HepG2 (cell line): Measurements from ENCODE around the gene DPAGT1. TPM values are rescaled to one million over a fixed set of nuclear protein-coding genes. Genes with fewer than 3 reads are reported as not detected.

Experiments used
- BHLHE40 ChIP-seq: IDR thresholded peaks from 2 replicates; pipeline ENCODE4 v1.6.1; 2011; ENCODE audit warnings: low read length, improper control_type of control experiment
- HDAC1 ChIP-seq: sonication (generic); formaldehyde crosslinking; IDR thresholded peaks from 2 replicates; pipeline ENCODE4 v1.5.1; 2020; ENCODE audit warnings: mild to moderate bottlenecking, missing genetic modification reagents
- SMAD3 ChIP-seq: sonication (generic); formaldehyde crosslinking; IDR thresholded peaks from 2 replicates; pipeline ENCODE4 v1.4.0; 2020; ENCODE audit warnings: missing genetic modification reagents
- polyA plus RNA-seq, 8 experiments: library from polyadenylated mRNA; depleted of rRNA in 3 of 8; stranded (reverse) in 7 of 8; unstranded in 1 of 8; fragments of >200 nt; fragmentation: Illumina TruSeq in 4 of 8; extraction: Trizol in 4 of 8; gene quantifications; 2 replicates each; pipeline versions ENCODE4 v1.2.1 to v1.2.3, GENCODE V29; 2011 to 2016; ENCODE audit warnings: low read depth in 4 of 8, missing spikeins in 1 of 8, mixed read lengths in 1 of 8; ENCODE audit not compliant: insufficient read depth in 1 of 8
- total RNA-seq, 5 experiments: library from RNA; depleted of rRNA; stranded (reverse); fragments of >200 nt; fragmentation: Illumina TruSeq; extraction: Trizol; gene quantifications; 2 replicates each; pipeline ENCODE4 v1.2.3, GENCODE V29; 2016; ENCODE audit warnings: low read depth in 1 of 5
- TF ChIP-seq, protein P1 (sequence below), 2 experiments: sonication (generic) in 1 of 2; formaldehyde crosslinking in 1 of 2; IDR thresholded peaks; 2 replicates each; pipeline versions ENCODE4 v1.6.1 to v1.9.0; 2014 to 2022; ENCODE audit warnings: antibody characterized with exemption in 1 of 2, borderline replicate concordance in 1 of 2, inconsistent platforms in 1 of 2, low read depth in 1 of 2, missing genetic modification reagents in 1 of 2
- TF ChIP-seq, protein P2 (sequence below): sonication (generic); formaldehyde crosslinking; IDR thresholded peaks from 2 replicates; pipeline ENCODE4 v1.4.0; 2020; ENCODE audit warnings: missing genetic modification reagents, borderline replicate concordance
- TF ChIP-seq, protein P3 (sequence below): sonication (generic); formaldehyde crosslinking; IDR thresholded peaks from 2 replicates; pipeline ENCODE4 v1.4.0; 2020; ENCODE audit warnings: mild to moderate bottlenecking, low read depth, missing genetic modification reagents
- TF ChIP-seq, protein P4 (sequence below): sonication (generic); formaldehyde crosslinking; IDR thresholded peaks from 2 replicates; pipeline ENCODE4 v1.4.0; 2020; ENCODE audit warnings: mild to moderate bottlenecking, missing genetic modification reagents
- TF ChIP-seq, protein P5 (sequence below): sonication (generic); formaldehyde crosslinking; IDR thresholded peaks from 2 replicates; pipeline ENCODE4 v1.4.0; 2020; ENCODE audit warnings: missing genetic modification reagents, borderline replicate concordance

Gene DPAGT1
- total and polyA plus RNA-seq, 2 of the 13 experiments (the other 11 are each of a cell fraction or from before 2014, with no cell fraction given): 37.6 to 70.7 TPM

DNA sequence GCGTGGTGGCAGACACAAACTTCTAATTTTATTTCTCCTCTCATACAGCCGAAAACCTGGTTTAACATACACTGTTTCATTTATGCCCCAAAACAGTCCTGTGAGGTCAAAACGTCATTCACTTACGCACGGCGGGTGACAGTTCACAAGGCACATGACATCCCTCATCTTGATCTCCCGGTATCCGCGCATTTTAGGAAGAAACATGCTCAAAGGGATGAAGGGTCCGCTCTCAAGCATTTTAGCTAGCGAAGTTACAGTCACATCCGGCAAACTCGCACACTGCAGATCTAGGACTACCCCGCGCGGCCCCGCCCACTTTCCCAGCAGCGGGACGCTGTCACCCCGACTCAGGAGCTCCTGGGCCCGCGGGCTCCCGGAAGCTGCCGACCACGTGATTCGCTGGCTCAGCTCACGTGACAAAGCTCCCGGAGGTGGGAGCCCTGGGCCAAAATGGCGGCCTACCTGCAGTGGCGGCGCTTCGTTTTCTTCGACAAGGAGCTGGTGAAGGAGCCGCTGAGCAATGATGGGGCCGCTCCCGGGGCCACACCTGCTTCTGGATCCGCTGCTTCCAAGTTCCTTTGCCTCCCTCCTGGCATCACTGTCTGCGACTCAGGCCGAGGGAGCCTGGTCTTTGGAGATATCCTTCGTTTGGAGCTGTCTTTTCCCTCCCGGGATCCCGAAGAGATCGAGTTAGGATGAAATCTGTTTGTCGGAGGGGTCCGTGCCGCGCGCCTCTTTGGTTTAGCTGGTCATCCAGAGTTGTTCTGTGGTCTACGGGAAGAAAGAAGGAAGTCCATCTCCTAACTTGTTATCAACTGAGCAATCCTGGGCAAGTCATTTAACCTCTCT lies 34.1 kb downstream of the DPAGT1 start, which contains the start of gene VPS11 (continued):
- TF ChIP-seq, protein P1, sequence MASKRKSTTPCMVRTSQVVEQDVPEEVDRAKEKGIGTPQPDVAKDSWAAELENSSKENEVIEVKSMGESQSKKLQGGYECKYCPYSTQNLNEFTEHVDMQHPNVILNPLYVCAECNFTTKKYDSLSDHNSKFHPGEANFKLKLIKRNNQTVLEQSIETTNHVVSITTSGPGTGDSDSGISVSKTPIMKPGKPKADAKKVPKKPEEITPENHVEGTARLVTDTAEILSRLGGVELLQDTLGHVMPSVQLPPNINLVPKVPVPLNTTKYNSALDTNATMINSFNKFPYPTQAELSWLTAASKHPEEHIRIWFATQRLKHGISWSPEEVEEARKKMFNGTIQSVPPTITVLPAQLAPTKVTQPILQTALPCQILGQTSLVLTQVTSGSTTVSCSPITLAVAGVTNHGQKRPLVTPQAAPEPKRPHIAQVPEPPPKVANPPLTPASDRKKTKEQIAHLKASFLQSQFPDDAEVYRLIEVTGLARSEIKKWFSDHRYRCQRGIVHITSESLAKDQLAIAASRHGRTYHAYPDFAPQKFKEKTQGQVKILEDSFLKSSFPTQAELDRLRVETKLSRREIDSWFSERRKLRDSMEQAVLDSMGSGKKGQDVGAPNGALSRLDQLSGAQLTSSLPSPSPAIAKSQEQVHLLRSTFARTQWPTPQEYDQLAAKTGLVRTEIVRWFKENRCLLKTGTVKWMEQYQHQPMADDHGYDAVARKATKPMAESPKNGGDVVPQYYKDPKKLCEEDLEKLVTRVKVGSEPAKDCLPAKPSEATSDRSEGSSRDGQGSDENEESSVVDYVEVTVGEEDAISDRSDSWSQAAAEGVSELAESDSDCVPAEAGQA (IDR thresholded peaks at IDR 0.05; ENCODE audit: low read depth): peak; percentile 54; the same call in 1 of the 2 replicates
- TF ChIP-seq, protein P1 (CRISPR knock-in tag; IDR thresholded peaks at IDR 0.05; ENCODE audit: borderline replicate concordance): no peak
- TF ChIP-seq SMAD3 (CRISPR knock-in tag): peak; percentile 76; the same call in 1 of the 2 replicates
- TF ChIP-seq, protein P2, sequence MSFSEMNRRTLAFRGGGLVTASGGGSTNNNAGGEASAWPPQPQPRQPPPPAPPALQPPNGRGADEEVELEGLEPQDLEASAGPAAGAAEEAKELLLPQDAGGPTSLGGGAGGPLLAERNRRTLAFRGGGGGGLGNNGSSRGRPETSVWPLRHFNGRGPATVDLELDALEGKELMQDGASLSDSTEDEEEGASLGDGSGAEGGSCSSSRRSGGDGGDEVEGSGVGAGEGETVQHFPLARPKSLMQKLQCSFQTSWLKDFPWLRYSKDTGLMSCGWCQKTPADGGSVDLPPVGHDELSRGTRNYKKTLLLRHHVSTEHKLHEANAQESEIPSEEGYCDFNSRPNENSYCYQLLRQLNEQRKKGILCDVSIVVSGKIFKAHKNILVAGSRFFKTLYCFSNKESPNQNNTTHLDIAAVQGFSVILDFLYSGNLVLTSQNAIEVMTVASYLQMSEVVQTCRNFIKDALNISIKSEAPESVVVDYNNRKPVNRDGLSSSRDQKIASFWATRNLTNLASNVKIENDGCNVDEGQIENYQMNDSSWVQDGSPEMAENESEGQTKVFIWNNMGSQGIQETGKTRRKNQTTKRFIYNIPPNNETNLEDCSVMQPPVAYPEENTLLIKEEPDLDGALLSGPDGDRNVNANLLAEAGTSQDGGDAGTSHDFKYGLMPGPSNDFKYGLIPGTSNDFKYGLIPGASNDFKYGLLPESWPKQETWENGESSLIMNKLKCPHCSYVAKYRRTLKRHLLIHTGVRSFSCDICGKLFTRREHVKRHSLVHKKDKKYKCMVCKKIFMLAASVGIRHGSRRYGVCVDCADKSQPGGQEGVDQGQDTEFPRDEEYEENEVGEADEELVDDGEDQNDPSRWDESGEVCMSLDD: no peak
- TF ChIP-seq BHLHE40: peak; percentile 91
- TF ChIP-seq, protein P3, sequence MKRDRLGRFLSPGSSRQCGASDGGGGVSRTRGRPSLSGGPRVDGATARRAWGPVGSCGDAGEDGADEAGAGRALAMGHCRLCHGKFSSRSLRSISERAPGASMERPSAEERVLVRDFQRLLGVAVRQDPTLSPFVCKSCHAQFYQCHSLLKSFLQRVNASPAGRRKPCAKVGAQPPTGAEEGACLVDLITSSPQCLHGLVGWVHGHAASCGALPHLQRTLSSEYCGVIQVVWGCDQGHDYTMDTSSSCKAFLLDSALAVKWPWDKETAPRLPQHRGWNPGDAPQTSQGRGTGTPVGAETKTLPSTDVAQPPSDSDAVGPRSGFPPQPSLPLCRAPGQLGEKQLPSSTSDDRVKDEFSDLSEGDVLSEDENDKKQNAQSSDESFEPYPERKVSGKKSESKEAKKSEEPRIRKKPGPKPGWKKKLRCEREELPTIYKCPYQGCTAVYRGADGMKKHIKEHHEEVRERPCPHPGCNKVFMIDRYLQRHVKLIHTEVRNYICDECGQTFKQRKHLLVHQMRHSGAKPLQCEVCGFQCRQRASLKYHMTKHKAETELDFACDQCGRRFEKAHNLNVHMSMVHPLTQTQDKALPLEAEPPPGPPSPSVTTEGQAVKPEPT: 0 out of 2 replicates have a peak, but pooled peaks have one; percentile 34
- TF ChIP-seq, protein P4, sequence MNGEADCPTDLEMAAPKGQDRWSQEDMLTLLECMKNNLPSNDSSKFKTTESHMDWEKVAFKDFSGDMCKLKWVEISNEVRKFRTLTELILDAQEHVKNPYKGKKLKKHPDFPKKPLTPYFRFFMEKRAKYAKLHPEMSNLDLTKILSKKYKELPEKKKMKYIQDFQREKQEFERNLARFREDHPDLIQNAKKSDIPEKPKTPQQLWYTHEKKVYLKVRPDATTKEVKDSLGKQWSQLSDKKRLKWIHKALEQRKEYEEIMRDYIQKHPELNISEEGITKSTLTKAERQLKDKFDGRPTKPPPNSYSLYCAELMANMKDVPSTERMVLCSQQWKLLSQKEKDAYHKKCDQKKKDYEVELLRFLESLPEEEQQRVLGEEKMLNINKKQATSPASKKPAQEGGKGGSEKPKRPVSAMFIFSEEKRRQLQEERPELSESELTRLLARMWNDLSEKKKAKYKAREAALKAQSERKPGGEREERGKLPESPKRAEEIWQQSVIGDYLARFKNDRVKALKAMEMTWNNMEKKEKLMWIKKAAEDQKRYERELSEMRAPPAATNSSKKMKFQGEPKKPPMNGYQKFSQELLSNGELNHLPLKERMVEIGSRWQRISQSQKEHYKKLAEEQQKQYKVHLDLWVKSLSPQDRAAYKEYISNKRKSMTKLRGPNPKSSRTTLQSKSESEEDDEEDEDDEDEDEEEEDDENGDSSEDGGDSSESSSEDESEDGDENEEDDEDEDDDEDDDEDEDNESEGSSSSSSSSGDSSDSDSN: peak; percentile 40; the same call in 1 of the 2 replicates
- TF ChIP-seq, protein P5, sequence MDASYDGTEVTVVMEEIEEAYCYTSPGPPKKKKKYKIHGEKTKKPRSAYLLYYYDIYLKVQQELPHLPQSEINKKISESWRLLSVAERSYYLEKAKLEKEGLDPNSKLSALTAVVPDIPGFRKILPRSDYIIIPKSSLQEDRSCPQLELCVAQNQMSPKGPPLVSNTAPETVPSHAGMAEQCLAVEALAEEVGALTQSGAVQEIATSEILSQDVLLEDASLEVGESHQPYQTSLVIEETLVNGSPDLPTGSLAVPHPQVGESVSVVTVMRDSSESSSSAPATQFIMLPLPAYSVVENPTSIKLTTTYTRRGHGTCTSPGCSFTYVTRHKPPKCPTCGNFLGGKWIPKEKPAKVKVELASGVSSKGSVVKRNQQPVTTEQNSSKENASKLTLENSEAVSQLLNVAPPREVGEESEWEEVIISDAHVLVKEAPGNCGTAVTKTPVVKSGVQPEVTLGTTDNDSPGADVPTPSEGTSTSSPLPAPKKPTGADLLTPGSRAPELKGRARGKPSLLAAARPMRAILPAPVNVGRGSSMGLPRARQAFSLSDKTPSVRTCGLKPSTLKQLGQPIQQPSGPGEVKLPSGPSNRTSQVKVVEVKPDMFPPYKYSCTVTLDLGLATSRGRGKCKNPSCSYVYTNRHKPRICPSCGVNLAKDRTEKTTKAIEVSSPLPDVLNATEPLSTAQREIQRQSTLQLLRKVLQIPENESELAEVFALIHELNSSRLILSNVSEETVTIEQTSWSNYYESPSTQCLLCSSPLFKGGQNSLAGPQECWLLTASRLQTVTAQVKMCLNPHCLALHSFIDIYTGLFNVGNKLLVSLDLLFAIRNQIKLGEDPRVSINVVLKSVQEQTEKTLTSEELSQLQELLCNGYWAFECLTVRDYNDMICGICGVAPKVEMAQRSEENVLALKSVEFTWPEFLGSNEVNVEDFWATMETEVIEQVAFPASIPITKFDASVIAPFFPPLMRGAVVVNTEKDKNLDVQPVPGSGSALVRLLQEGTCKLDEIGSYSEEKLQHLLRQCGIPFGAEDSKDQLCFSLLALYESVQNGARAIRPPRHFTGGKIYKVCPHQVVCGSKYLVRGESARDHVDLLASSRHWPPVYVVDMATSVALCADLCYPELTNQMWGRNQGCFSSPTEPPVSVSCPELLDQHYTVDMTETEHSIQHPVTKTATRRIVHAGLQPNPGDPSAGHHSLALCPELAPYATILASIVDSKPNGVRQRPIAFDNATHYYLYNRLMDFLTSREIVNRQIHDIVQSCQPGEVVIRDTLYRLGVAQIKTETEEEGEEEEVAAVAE (CRISPR knock-in tag): 0 out of 2 replicates have a peak, but pooled peaks have one; percentile 46
- peak; percentile 85 for TF ChIP-seq HDAC1
